HG03108 (cell line): Measurements from ENCODE around the gene RSRC2.
"Not testable (repeated sequence)": the region's sequence is repeated elsewhere in the genome, so short reads cannot be mapped to it uniquely, and the experiment has no call there.

Experiments used
- ATAC-seq: cut with Tn5 transposase; IDR thresholded peaks from one replicate; pipeline ENCODE4 v1.9.1; 2021; ENCODE audit warnings: moderate library complexity; ENCODE audit not compliant: unreplicated experiment

Gene RSRC2

DNA sequence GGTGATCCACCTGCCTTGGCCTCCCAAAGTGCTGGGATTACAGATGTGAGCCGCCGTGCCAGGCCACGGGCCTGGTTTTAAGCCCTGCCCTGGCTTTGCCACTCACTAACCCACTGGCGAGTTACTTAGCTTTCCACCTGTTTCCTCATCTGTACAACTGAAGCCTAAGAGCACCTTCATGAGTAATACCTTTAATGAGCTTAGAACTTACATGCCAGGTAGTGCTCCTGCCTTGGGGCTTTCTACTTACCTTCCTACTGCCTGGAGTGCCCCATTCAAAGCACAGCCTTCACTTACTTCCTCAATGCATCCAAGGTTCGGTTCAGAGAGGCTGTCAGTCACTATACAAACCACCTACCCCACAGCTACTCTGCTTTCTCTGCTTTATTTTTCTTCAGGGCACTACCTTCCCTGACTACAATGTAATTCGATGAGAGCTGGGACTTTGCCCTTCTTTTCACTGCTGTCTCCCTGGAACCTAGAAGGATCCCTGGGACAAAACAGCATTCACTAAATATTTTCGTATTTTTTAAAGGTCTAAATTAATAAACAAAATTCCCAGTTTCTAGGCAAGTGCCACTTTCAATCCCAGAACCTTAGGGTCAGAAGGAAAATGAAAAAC is 39.8 kb downstream of the RSRC2 start:
- no peak for ATAC-seq

DNA sequence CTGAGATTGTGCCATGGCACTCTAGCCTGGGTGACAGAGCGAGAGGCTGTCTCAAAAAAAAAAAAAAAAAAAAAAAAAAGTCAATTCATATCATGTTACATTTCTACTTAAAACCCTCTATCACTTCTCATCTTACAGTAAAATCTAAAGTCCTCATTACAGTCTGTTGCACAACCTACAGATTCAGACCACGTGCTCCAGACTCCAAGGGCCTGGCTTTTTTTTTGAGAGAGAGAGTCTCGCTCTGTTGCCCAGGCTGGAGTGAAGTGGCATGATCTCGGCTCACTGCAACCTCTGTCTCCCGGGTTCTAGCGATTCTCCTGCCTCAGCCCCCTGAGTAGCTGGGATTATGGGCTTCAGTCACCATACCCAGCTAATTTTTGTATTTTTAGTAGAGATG is 40.4 kb downstream of the RSRC2 start:
- ATAC-seq, result not testable (repeated sequence)

DNA sequence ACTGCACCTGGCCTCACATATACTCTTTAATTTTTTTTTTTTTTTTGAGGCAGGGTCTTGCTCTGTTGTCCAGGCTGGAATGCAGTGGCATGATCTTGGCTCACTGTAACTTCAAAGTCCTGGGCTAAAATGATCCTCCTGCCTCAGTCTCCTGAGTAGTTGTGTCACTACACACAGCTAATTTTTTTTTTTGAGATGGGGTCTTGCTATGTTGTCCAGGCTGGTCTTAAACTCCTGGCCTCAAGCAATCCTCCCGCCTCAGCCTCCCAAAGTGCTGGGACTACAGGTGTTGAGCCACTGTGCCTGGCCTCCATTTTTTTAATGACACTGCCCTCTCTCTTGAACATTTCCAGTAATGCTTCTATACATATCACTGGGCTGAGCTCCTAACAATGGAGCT is 42.4 kb downstream of the RSRC2 start:
- not testable (repeated sequence) for ATAC-seq

DNA sequence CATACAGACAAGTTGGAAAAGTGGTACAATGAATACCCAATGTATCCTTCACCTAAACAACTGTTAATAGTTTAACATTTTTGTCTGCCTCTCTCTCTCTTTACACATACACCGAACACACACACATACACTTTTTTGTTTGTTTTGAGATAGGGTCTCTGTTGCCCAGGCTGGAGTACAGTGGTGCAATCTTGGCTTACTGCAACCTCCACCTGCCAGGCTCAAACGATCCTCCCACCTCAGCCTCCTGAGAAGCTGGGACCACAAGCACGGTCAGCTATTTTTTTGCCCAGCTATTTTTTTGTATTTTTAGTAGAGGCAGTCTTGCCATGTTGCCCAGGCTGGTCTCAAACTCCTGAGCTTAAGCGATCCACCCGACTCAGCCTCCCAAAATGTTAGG is 42.8 kb downstream of the RSRC2 start:
- no peak for ATAC-seq

DNA sequence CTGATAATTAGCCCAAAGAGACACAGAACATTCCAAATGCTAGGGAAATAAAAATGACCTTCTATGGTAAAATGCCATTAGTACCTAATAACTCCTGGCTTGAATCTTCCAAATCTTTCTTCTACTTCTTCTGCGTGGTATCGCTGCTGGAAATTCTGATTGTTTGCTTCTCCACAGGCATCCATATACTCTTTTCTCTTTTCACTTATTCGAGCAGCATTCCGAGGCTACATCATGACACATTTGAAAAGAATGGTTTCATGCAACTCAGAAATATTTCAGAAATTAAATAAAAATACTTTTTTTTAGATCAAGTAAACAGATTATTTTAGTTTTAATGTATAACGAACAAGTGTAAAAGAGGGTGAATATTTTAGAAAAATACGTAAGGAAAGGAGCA is 44.9 kb downstream of the RSRC2 start:
- ATAC-seq, result no peak

DNA sequence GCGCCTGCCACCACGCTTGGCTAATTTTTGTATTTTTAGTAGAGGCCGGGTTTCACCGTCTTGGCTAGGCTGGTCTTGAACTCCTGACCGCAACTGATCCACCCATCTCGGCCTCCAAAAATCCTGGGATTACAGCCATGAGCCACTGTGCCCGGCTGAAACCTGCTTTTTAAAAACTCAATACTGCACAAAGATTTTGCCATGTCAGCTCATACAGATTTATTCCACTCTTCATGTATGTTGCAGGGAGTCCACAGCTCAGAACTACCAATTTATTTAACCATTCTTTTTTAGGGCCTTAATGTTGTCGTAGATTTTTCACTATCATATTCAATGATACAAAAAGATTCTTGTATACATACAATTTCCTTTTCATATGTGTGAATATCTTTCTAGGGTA is 46.0 kb downstream of the RSRC2 start:
- ATAC-seq, result no peak

DNA sequence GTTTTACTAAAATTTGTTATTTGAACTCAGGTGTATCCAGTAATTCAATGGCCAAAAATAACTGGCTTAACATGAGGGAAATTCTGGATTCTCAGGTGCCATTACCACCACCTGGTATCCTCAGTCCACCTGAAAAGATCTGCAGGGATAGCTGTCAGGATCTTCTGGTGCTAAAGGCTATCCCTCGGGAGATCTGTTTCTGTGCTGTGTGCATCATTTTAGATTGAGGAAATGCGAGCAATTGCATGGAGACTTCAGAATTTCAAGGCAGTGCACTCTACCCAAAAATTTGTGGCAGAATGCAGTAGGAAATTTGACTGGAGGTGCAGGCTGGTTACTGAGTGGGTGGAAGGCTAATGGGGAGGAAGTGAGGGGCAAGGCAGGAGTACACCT is 52.4 kb downstream of the RSRC2 start:
- no peak for ATAC-seq

DNA sequence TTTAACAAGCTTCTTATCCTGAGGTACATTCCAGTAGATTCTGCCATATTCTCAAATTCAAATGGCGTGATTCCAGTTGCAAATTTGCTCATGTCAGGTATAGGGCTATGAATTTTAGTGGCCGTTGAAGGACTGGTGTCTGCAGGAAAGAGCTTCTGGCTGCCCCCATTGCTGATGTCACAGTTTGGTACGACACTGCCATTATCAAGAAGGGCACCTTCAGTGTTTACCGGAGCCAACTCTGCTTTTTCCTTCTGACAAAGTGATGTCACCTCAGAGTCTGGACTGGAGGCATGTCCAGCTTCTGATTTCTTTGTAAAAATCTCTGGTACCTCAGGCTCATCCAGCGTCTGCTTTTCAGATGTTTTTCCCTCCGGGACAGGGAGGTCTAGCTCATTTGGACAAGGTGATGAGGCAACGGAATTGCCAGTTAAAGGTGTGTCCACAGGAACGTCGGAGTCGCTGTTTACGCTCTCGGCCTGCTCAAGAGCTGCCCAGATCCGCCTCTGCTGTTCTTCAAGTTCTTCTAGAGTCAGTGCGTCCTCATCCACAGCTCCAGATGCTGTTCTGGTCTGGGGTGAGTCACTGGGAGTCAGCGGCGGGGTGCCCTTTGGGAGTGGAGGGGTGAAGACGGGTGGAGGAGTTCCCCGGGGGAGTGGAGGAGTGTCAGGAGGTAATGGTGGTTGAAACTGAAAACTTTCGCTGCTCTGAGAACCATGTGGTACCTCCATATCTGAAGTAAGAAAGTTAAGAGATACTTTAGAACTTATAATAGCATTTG is 53.0 kb downstream of the RSRC2 start:
- peak; percentile 69 for ATAC-seq

DNA sequence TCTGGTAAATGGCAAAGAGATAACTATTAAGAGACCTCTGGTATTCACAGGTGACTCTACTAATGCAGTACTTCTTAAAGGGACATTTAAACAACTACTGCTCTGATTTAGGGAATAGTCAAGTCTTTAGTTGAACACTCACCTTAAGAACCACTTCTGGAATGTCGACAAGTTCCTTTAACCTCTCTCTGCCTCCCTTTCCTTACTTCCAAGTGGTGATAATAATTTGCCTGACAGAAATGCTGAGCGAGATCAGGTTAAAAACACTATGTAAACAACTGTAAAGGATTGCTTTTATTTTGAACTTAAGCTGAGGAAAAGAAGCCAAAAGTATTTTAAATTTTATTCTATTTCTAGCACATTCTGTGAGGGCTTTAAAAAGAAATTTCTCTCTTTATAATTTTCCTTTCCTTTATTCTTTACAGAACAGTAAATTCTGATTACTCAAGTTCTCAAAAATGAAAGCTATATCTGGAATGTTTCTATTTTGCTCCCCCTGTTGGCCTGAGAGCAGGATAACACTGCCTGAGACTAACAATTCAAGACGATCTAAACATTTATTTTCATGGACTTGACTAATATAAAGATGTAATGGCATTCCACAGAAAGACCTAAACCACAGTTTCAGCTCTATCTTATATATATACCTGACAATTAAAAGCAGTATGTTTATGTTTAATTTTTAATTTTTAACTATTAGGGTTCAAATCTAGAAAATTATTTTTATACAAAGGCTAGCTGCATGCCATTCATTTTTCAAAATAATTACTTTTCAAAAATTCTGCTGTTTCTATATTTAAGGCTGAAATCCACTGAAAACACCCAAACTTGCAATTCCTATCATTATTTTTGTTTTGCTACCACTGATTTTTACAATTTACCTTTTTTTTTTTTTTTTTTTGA is 55.2 kb downstream of the RSRC2 start:
- ATAC-seq, result no peak

DNA sequence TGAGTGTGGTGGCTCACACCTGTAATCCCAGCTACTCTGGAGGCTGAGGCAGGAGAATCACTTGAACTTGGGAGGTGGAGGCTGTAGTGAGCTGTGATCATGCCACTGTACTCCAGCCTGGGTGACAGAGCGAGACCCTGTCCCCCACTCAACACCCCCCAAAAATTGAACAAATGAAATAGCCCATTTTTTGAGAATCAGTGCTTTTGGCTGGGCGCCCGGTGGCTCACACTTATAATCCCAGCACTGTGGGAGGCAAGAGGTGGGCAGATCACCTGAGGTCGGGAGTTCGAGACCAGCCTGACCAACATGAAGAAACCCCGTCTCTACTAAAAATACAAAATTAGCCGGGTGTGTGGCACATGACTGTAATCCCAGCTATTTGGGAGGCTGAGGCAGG is 56.2 kb downstream of the RSRC2 start:
- ATAC-seq, result not testable (repeated sequence)

DNA sequence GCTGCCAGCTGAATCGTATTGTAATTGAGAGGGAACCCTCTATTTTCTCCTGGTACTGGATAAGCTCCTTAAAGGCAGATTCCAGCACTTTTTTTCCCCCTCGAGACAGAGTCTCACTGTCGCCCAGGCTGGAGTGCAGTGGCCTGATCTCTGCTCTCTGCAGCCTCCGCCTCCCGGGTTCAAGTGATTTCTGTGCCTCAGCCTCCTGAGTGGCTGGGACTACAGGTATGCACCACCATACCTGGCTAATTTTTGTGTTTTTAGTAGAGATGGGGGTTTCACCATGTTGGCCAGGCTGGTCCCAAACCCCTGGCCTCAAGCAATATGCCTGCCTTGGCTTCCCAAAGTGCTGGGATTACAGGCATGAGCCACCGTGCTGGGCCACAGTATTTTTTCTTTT is 56.9 kb downstream of the RSRC2 start:
- not testable (repeated sequence) for ATAC-seq

DNA sequence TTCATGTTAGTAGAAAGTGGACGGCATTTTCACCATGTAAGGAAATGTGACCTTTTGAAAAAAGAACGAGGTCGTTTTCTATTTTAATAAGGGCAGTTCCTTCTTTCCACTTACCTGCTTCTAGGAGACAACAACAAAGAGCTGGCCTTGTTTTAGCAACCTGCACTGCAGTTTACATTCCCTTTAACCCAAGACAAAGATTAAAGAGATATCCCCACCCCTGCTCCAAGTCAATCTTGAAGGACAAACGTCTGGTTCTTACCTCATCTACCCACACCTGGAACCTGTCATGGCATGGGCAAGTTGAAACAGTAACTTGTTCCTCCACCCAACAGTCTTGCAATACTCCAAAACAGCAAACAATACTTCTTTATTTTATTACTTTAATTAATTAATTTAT is 58.8 kb downstream of the RSRC2 start:
- no peak for ATAC-seq

DNA sequence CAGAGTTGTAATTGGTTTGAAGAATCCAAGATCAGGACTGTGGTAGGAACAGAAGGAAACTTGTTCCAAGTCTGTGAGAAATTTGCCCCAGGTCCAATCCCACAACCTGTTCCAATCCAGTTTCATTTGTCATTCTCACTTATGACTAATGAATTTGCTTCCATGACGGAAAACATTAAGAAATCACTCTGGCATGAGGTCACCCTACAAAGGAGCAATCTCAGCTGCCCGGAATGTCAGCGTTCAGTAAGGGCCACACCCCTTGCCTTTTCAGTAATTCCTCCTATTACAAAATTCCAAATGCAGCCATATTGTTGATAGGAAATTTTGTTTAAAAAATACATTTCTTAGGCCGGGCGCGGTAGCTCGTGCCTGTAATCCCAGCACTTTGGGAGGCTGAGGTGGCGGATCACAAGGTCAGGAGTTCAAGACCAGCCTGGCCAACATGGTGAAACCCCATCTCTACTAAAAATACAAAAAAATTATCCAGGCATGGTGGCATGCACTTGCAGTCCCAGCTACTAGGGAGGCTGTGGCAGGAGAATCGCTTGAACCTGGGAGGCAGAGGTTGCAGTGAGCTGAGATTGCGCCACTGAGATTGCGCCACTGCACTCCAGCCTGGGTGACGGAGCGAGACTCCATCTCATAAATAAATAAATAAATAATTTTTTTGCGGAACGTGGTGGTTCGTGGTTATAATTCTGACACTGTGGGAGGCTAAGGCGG is 62.3 kb downstream of the RSRC2 start:
- ATAC-seq, result not testable (repeated sequence)

DNA sequence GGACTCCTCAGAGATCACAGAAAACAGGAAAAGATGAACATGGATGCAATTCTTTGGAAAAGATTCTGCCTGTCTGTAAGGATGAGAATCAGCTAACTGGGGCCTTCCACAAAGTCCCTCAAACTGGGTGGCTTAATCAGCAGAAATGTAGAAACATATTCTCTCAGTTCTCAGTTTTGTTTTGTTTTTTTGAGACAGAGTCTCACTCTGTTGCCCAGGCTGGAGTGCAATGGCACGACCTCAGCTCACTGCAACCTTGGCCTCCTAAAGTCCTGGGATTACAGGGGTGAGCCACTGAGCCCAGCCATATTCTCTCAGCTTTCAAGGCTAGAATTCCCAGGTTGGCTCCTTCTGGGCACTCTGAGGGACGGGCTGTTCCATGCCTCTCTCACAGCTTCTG is 66.1 kb downstream of the RSRC2 start:
- no peak for ATAC-seq

DNA sequence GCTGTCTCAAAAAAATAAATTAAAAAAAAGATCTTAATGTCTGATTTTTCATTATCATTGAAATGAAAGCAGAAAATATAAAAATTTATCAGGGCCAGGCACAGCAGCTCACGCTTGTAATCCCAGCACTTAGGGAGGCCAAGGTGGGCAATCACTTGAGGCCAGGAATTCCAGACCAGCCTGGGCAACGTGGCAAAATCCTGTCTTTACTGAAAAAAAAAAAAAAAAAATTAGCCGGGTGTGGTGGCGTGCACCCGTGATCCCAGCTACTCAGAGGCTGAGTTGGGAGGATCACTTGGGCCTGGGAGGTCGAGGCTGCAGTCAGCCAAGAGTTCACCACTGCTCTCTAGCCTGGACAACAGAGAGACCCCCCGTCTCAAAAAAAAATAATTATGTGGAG is 66.7 kb downstream of the RSRC2 start:
- no peak for ATAC-seq

DNA sequence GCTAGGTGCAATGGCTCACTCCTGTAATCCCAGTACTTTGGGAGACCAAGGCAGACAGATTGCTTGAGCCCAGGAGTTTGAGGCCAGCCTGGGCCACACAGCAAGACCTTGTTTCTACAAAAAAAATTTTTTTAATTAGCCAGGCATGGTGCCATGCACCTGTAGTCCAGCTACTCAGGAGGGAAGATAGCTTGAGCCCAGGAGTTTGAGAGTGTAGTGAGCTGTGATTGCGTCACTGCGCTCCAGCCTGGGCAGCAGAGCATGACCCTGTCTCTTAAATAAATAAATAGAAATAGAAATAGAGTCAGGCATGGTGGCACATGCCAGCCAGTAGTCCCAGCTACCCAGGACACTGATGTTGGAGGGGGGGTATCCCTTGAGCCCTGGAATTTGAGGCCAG is 67.5 kb downstream of the RSRC2 start:
- no peak for ATAC-seq

DNA sequence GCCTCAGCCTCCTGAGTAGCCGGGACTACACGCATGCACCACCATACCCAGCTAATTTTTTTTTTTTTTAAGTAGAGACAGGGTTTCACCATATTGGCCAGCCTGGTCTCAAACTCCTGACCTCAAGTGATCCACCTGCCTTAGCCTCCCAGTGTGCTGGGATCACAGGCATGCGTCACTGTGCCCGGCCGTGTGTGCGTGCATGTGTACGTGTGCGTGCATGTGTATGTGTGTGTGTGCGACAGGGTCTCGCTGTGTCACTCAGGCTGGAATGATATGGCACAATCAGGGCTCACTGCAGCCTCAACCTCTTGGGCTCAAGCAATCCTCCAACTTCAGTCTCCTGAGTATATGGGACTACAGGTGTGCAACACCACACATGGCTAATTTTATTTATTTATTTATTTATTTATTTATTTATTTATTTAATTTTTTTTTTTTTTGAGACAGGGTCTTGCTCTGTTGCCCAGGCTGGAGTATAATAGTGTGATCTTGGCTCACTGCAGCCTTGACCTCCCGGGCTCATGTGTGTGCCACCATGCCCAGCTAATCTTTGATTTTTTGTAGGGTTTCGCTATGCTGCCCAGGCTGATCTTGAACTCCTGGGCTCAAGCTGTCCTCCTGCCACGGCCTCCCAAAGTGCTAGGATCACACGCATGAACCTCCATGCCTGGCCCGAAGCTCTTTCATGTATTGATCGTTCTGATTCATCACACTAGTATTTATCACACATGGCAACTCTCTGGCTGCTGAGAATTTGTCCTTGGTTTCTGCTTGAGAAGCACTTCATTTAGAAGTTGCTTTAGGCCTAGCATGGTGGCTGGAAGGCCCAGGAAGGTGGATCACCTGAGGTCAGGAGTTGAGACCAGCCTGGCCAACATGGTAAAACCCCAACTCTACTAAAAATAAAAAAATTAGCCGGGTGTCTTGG is 68.4 kb downstream of the RSRC2 start:
- no peak for ATAC-seq

DNA sequence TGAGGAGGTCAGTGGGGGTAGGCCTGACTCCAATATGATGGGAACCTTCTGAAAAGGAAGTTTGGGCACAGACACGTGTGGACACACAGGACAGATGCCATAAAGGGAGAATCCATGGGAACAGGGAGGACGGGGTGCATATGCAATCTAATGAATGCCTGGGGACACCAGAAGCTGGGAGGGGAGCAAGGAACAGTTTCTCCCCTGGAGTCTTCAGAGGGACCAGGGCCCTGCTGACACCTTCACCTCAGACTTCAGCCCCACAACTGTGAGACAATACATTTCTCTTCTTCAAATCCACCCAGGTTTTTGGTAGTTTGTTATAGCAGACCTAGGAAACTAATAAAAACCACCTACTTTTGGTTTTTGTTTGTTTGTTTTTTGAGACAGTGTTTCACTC is 69.1 kb downstream of the RSRC2 start:
- ATAC-seq, result no peak

DNA sequence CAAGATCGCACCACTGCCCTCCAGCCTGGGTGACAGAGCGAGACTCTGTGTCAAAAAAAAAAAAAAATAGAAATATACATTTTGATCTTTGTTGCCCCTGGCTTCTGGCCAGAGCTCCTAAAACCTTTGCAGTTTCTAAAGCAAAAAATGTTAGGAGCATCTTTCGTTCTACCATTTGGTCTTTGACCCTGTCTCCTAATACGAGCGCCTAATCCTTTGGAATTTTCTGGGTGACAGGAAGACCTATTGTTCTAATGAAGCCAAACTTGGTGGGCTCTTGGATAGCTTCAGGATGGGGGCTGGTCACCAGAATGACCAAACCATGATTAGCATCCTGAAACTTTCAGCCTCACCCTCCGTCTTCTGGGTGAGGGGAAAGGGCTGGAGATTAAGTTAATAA is 72.0 kb downstream of the RSRC2 start:
- no peak for ATAC-seq

DNA sequence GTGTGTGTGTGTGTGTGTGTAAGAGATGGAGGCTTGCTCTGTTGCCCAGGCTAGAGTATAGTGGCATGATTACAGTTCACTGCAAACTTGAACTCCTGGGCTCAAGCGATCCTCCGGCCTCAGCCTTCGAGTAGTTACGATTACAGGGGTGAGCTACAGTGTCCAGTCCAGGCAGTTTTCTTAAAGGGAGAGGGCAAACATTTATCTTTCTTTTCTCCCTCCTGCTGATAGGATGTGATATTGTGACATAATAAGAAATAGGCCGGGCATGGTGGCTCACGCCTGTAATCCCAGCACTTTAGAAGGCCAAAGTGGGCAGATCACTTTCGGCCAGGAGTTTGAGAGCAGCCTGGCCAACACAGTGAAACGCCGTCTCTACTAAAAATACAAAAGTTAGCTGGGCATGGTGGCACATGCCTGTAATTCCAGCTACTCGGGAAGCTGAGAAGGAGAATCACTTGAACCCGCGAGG is 72.5 kb downstream of the RSRC2 start:
- ATAC-seq, result no peak
